Measurements from ENCODE around the gene MTA1.

DNA sequence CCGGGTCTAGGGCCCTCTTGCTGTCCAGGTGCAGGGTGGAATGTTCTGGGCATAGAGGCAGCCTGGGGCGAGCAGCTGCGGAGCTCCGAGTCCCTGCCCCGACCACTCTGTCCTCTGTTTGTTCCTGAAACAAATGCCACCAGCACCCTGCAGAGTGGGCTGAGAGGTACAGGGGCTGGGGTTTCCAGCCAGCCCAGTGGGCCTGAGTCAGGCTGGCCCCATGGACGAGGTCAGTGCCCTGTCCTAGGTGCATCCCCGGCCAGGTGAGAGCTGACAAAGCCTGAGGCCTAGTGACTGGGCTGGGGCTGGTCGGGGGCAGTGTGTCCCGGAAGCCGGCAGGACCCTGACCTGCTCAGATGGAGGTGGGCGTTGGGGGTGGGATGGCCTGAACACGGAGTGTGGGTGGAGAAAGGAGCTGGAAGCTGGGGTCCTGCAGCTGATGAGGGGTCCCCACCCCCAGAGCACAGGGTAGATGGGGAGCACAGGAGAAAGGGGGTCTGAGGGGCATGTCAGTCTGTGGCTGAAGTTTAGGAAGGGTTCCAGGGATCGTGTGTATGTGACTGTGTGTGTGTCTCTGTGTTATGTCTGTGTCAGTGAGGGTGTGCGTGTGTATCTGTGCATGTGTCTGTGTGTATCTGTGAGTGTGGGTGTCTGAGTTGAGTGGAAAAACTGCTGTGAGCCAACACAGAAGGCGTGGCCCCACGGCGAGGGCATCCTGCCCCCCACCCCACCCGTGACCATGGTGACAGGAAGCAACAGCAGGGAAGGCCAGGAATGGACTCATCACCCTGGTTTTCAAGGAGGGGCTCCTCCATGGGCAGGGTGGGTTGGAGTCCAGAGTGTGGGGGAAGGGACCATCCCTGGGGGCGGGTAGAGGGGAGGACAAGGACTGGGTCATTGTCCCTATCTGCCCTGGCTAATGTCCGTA lies 64.7 kb downstream of the MTA1 start:
- TF ChIP-seq, protein P1, sequence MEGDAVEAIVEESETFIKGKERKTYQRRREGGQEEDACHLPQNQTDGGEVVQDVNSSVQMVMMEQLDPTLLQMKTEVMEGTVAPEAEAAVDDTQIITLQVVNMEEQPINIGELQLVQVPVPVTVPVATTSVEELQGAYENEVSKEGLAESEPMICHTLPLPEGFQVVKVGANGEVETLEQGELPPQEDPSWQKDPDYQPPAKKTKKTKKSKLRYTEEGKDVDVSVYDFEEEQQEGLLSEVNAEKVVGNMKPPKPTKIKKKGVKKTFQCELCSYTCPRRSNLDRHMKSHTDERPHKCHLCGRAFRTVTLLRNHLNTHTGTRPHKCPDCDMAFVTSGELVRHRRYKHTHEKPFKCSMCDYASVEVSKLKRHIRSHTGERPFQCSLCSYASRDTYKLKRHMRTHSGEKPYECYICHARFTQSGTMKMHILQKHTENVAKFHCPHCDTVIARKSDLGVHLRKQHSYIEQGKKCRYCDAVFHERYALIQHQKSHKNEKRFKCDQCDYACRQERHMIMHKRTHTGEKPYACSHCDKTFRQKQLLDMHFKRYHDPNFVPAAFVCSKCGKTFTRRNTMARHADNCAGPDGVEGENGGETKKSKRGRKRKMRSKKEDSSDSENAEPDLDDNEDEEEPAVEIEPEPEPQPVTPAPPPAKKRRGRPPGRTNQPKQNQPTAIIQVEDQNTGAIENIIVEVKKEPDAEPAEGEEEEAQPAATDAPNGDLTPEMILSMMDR (IDR thresholded peaks at IDR 0.05) = no peak
- TF ChIP-seq EP300 (IDR thresholded peaks at IDR 0.05) (no peak), POLR2A (IDR thresholded peaks at IDR 0.05) (no peak)

Data from stomach (tissue), 4 donors.